Measurements from ENCODE around the gene UBN2.

DNA sequence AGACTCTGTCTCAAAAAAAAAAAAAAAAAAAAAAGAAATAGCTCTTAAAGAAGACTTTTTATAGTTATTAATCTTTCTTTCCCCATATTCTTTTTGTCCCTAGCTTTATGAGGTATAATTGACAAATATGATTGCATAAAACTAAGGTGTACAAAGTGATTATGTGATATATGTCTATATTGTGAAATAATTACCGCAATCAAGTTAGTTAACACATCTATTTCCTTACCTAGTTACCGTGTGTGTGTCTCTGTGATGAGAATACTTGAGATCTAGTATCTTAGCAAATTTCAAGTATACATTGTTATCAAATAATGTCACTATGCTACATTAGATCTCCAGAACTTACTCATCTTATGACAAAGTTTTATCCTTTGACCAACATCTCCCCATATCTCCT lies 30.7 kb upstream of the UBN2 start:
- TF ChIP-seq, protein P1, sequence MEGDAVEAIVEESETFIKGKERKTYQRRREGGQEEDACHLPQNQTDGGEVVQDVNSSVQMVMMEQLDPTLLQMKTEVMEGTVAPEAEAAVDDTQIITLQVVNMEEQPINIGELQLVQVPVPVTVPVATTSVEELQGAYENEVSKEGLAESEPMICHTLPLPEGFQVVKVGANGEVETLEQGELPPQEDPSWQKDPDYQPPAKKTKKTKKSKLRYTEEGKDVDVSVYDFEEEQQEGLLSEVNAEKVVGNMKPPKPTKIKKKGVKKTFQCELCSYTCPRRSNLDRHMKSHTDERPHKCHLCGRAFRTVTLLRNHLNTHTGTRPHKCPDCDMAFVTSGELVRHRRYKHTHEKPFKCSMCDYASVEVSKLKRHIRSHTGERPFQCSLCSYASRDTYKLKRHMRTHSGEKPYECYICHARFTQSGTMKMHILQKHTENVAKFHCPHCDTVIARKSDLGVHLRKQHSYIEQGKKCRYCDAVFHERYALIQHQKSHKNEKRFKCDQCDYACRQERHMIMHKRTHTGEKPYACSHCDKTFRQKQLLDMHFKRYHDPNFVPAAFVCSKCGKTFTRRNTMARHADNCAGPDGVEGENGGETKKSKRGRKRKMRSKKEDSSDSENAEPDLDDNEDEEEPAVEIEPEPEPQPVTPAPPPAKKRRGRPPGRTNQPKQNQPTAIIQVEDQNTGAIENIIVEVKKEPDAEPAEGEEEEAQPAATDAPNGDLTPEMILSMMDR (IDR thresholded peaks at IDR 0.05), result no peak
- TF ChIP-seq POLR2AphosphoS5 (IDR thresholded peaks at IDR 0.05) (no peak), POLR2A (IDR thresholded peaks at IDR 0.05) (no peak)

Measured in prostate gland (tissue), 2 donors.